ENCODE results near the gene CCDC50.

The CCDC50 gene

GRCh38 chr3:191438150-191438814 is 109.1 kb downstream of the CCDC50 start:
- H3K27ac Mint-ChIP-seq: no peak overlapping the region
- DNase-seq (no peak), ATAC-seq (replicated peaks) (no peak)
- no peaks in the 10 kb centered on the region for H3K27me3 Mint-ChIP-seq
- H3K9me3 Mint-ChIP-seq: peaks cover 0 to 10% of the 10 kb centered on the region in 2 donors
- H3K4me1 Mint-ChIP-seq (ENCODE audit: low read depth in 2 of 2): no peaks in the 10 kb centered on the region
- no peak overlapping the region for H3K4me3 Mint-ChIP-seq
- H3K36me3 Mint-ChIP-seq (ENCODE audit: insufficient read depth): no peaks in the 10 kb centered on the region

DNA sequence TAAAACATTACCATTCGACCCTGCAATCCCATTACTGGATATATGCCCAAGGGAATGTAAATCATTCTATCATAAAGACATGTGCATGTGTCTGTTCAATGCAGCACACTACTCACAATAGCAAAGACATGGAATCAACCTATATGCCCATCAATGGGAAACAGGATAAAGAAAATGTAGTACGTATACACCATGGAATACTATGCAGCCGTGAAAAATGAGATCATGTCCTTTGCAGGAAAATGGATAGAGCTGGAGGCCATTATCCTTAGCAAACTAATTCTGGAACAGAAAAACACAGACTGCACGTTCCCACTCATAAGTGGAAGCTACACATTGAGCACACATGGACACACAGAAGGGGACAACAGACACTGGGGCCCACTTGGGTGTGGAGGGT is 111.3 kb downstream of the CCDC50 start:
- H3K4me1 Mint-ChIP-seq (ENCODE audit: low read depth in 2 of 2): no peaks in the 10 kb centered on the region
- H3K27me3 Mint-ChIP-seq: no peaks in the 10 kb centered on the region
- DNase-seq (no peak), ATAC-seq (replicated peaks) (no peak)
- H3K27ac Mint-ChIP-seq: no peak overlapping the region
- H3K4me3 Mint-ChIP-seq: no peak overlapping the region
- no peaks in the 10 kb centered on the region for H3K36me3 Mint-ChIP-seq (ENCODE audit: insufficient read depth)
- peaks cover 0 to 10% of the 10 kb centered on the region in 2 donors for H3K9me3 Mint-ChIP-seq

DNA sequence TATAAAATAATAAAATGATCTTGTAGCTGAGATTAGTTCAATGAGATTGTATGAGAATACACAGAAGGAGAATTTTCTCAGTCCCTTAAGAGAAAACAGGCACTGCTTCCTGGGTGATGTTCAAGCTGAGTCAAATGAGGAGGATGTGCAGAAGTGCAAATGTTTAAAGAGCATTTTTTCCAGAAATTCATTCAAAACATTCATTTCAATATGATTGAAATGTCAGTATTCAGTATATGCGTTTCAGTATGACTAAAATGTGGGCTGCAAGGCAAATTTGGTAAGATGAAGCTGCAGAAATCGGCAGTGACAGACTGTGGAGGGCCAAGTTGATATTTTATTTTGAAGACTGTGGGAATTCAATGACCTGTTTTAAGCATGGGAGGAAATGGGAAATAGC is 112.5 kb downstream of the CCDC50 start:
- peaks cover 0 to 10% of the 10 kb centered on the region in 2 donors for H3K9me3 Mint-ChIP-seq
- H3K36me3 Mint-ChIP-seq (ENCODE audit: insufficient read depth): no peaks in the 10 kb centered on the region
- DNase-seq: no peak
- H3K4me3 Mint-ChIP-seq: no peak overlapping the region
- no peak overlapping the region for H3K27ac Mint-ChIP-seq
- ATAC-seq (replicated peaks): no peak
- H3K4me1 Mint-ChIP-seq (ENCODE audit: low read depth in 2 of 2): no peaks in the 10 kb centered on the region
- H3K27me3 Mint-ChIP-seq: no peaks in the 10 kb centered on the region

GRCh38 chr3:191444569-191444968 is 115.4 kb downstream of the CCDC50 start:
- no peak for DNase-seq
- Mint-ChIP-seq H3K27me3 (no peaks in the 10 kb centered on the region), H3K4me1 (ENCODE audit: low read depth in 2 of 2) (no peaks in the 10 kb centered on the region), H3K27ac (no peak overlapping the region), H3K9me3 (peaks cover 0 to 14% of the 10 kb centered on the region in 2 donors), H3K36me3 (ENCODE audit: insufficient read depth) (no peaks in the 10 kb centered on the region), H3K4me3 (no peak overlapping the region)
- no peak for ATAC-seq (replicated peaks)

Measured in effector memory CD8-positive, alpha-beta T cell (primary cell).